Measurements from ENCODE around the gene EPB41L5.

EPB41L5 gene

DNA sequence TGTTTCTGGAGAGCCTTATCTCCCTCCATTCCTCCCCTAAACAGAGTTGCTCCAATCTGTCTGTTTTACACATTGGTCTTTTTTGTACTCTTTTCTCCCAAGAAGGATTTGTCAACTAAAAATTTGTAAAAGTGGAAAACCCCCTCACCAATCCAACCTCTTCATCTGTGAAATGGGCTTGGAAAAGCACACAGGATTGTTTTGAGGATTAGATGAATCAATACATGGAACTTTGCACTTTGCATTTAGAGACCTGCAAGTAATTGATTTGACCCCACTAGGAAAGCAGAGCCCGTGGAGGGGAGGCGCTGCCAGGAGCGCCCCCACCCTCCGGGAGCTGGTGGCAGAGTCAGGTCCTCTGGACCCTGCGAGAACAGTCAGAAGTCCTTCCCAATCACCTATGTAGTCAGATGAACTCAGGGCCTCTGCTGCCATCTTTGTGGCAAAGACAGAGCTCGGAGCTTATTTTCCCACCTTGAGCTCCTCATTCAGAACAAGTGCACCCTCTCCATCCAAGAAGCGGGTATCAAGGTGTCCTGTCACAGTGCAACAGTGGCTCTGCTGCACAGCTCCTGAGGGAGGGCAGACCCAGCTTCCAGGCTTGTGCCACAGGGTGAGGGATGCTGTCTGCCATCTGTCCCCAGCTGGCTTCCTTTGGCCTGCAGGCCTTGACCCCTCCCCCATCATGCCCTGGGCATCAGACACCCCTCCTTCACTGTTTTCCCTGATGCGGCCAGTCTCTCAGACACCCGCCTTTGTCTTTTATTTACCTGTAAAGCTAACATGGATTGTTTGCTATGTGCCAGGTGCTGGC lies 212.1 kb downstream of the EPB41L5 start:
- DNase-seq (ENCODE audit: low read depth in 3 of 3, low spot score in 1 of 3), result no peak

DNA sequence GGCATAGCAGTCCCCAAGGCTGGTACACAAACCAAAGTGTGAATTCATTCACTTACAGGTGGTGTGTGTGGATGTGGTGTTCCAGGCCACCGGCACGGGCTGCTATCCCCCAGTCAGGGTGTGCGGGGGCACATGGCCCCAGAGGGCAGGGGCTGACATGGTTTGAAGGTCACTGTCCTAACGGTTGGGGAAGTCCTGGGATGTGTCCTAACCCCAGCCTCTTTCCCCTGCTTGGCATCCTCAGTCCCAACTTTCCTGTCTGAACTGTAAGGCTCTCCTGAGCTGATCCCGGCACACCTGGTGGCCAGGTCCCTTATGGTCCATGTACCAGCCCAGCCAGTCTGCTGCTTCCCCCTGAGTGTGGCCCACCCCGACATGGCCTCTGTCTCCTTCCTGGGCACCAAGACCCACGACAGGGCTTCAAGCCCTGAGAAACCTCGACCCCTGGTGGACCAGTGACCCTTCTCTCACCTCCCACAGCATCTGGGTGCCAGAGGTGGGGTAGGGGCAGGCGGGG lies 212.7 kb downstream of the EPB41L5 start:
- no peak for DNase-seq (ENCODE audit: low read depth in 3 of 3, low spot score in 1 of 3)

DNA sequence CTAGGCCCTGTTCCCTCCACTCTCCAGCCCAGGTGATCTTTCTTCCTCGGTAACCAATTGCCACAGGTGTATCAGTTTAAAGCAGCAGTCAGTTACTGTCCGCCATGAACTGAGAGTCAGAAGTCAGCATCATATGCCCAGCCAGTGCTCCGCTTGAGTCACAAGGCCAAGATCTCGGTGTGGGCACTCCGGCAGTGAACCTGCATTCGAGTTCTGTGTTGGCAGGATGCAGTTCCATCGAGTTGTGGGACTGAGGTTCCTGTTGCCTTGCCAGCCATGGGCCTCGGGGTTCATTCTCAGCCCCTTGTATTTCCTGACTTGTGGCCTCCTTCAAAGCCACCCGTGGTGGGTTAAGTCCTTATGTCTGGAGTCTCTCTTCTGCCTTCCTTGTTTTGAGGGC lies 213.4 kb downstream of the EPB41L5 start:
- DNase-seq (ENCODE audit: low read depth in 3 of 3, low spot score in 1 of 3), result no peak

DNA sequence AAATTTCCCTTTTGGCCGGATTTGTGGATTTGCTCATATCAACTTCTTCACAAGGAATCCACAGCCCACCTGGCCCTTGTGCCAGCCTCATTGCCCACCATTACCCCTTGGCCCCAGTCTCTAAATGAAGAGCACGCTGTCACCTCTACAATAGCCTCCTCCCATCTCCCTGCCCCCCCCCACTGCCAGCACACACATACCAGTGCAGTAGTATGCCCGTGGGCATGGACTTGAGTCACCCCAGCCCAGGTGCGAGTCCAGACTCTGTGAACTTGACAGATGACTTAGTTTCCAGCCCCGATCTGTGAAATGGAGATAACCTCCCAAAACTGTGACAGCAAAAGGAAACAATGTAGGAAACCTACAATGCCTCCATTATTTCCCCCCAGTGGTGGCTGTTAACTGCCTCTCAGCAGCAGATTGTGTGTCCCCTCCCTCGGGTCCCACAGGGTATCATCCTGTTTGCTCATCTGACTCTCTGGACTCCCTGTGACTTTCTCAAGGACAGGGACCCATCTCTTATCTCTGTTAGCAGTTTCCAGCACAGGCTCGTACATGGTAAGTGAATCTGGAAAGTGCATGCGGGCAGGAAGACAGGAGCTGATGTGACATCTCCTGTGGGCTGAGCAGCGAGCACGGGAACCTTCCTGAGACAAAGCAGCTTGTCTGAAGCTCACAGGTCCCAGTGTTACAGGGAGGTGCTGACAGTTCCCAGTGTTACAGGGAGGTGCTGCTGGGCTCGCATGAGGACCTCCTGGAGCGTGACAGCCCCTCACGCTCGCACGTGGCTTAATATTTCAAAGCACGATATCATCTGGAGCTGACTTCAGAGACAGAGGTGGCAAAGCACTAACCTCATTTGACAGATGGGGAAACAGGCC lies 214.5 kb downstream of the EPB41L5 start:
- DNase-seq (ENCODE audit: low read depth in 3 of 3, low spot score in 1 of 3), result no peak

DNA sequence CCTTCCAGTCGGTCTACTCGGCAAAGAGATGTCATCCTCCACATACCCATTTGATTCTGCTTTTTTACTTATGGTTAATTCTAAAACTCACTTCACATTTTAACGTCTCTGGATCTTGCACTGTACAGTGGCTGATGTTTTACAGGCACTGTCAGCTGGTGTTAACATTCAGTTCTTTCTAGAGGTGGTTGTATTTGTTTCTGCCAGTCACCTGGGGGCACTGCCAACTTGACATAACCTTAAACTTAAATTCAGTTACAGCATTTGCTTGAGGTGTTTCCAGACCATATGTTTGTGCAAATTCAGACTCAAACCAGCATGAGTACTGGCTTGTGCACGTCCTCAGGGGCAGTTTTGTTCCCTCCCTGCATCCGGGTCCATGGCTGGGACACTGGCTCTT lies 215.6 kb downstream of the EPB41L5 start:
- DNase-seq (ENCODE audit: low read depth in 3 of 3, low spot score in 1 of 3), result no peak
